ENCODE measurements around the gene PRLH.

DNA sequence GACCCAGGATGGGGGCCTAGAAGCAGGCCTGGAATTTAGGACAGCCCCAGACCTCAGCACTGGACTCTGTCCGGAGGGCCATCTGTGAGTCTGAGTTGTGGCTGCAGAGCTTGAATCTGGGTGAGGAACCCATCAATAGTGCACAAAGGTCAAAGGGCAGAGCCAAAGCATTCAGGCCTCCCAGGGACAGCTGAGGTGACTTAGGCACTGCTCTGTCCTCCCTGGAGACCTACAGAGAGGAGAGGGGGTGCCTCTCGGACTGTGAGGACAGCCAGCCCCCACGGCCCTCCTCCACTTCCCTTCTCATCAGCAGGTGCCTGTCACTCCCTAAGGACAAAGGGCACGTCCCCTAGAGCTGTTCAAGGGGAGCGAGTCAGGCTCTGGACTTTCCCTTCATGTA lies 25.1 kb upstream of the PRLH start:
- TF ChIP-seq POLR2A (IDR thresholded peaks at IDR 0.05; ENCODE audit: low read depth, low read length): no peak
- TF ChIP-seq, protein P1, sequence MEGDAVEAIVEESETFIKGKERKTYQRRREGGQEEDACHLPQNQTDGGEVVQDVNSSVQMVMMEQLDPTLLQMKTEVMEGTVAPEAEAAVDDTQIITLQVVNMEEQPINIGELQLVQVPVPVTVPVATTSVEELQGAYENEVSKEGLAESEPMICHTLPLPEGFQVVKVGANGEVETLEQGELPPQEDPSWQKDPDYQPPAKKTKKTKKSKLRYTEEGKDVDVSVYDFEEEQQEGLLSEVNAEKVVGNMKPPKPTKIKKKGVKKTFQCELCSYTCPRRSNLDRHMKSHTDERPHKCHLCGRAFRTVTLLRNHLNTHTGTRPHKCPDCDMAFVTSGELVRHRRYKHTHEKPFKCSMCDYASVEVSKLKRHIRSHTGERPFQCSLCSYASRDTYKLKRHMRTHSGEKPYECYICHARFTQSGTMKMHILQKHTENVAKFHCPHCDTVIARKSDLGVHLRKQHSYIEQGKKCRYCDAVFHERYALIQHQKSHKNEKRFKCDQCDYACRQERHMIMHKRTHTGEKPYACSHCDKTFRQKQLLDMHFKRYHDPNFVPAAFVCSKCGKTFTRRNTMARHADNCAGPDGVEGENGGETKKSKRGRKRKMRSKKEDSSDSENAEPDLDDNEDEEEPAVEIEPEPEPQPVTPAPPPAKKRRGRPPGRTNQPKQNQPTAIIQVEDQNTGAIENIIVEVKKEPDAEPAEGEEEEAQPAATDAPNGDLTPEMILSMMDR (IDR thresholded peaks at IDR 0.05; ENCODE audit: extremely low read depth in 1 of 2, insufficient read depth in 1 of 2, low read depth in 1 of 2, low read length in 2 of 2): no peak
- TF ChIP-seq POLR2AphosphoS5 (IDR thresholded peaks at IDR 0.05; ENCODE audit: insufficient read depth, low read depth, low read length): no peak
- no peak for TF ChIP-seq JUN (IDR thresholded peaks at IDR 0.05; ENCODE audit: borderline replicate concordance, insufficient read depth, insufficient read length, low read depth)
- no peak for TF ChIP-seq MYC (IDR thresholded peaks at IDR 0.05; ENCODE audit: low read depth, low read length)
- no peak for TF ChIP-seq GATA2 (IDR thresholded peaks at IDR 0.05; ENCODE audit: insufficient read depth, insufficient read length, low read depth, low read length)
- TF ChIP-seq EZH2 (IDR thresholded peaks at IDR 0.05; ENCODE audit: borderline replicate concordance, low read depth, low read length, severe bottlenecking): no peak
- no peak for TF ChIP-seq MAX (IDR thresholded peaks at IDR 0.05; ENCODE audit: insufficient read depth, insufficient read length)
- TF ChIP-seq FOS (IDR thresholded peaks at IDR 0.05; ENCODE audit: borderline replicate concordance, insufficient read depth, low read length): no peak

Measured in endothelial cell of umbilical vein (primary cell).